CD4-positive, alpha-beta T cell (primary cell): ENCODE data around the gene ARHGAP10. TPM values are rescaled to one million over a fixed set of nuclear protein-coding genes. Genes with fewer than 3 reads are reported as not detected.
A peak's percentile ranks its signal among the peaks of the same experiment; 100 is the strongest.

ENCODE experiments used
- ATAC-seq: fragments of 200-7000 bp; cut with Tn5 transposase; one replicate; pipeline ENCODE4 v1.10.0; 2022; ENCODE audit warnings: mild to moderate bottlenecking; ENCODE audit not compliant: poor library complexity
- CTCF ChIA-PET: fragments of 350-600 bp; sonication (Branson Sonifier 250); formaldehyde crosslinking; loops from one replicate; lab custom pipeline; 2021; ENCODE audit warnings: antibody characterized with exemption, inconsistent platforms; lab: Charles Lee
- POLR2A ChIA-PET: fragments of 350-600 bp; sonication (Branson Sonifier 250); formaldehyde crosslinking; loops from one replicate; lab custom pipeline; 2021; ENCODE audit warnings: antibody characterized with exemption, inconsistent platforms; lab: Charles Lee
- DNase-seq, 14 experiments: peaks; one replicate each; pipeline ENCODE4 v3.0.0-alpha.2; 2013 to 2020; ENCODE audit warnings: mixed read lengths in 2 of 14
- H3K27ac ChIP-seq, 2 donors: one replicate each; pipeline versions ENCODE4 v1.5.1 to v1.7.0; 2013; ENCODE audit warnings: low read length in 2 of 2, low read depth in 1 of 2, mild to moderate bottlenecking in 1 of 2
- H3K27me3 ChIP-seq, 2 experiments: 1 replicate in 1 of 2; 2 replicates in 1 of 2; pipeline versions ENCODE4 v1.6.1 to v1.7.0; 2013; ENCODE audit warnings: low read length in 2 of 2, control low read depth in 1 of 2, mild to moderate bottlenecking in 1 of 2, moderate library complexity in 1 of 2; ENCODE audit not compliant: insufficient read depth in 2 of 2, control insufficient read depth in 1 of 2
- H3K36me3 ChIP-seq: one replicate; pipeline ENCODE4 v1.6.1; 2013; ENCODE audit warnings: low read length, control low read depth; ENCODE audit not compliant: insufficient read depth
- H3K4me1 ChIP-seq: one replicate; pipeline ENCODE4 v1.6.1; 2013; ENCODE audit warnings: low read length, control low read depth; ENCODE audit not compliant: insufficient read depth
- H3K4me3 ChIP-seq: one replicate; pipeline ENCODE4 v1.5.1; 2013; ENCODE audit warnings: mild to moderate bottlenecking, low read length, moderate library complexity
- H3K9me3 ChIP-seq, 2 experiments: 1 replicate in 1 of 2; 2 replicates in 1 of 2; pipeline versions ENCODE4 v1.6.1 to v1.7.0; 2013; ENCODE audit warnings: low read length in 2 of 2, mild to moderate bottlenecking in 2 of 2, control low read depth in 1 of 2, moderate library complexity in 1 of 2; ENCODE audit not compliant: control insufficient read depth in 1 of 2, insufficient read depth in 1 of 2
- H3K27ac Mint-ChIP-seq: one replicate; pipeline ENCODE4 v1.8.0; 2020; ENCODE audit warnings: mixed read lengths
- H3K27me3 Mint-ChIP-seq: one replicate; pipeline ENCODE4 v1.8.0; 2021; ENCODE audit warnings: mixed read lengths
- H3K36me3 Mint-ChIP-seq: one replicate; pipeline ENCODE4 v1.8.0; 2021; ENCODE audit warnings: low read depth, mixed read lengths
- H3K4me1 Mint-ChIP-seq: one replicate; pipeline ENCODE4 v1.8.0; 2021; ENCODE audit warnings: low read depth, mixed read lengths
- H3K4me3 Mint-ChIP-seq: one replicate; pipeline ENCODE4 v1.8.0; 2020; ENCODE audit warnings: mild to moderate bottlenecking, mixed read lengths
- H3K9me3 Mint-ChIP-seq: one replicate; pipeline ENCODE4 v1.8.0; 2020; ENCODE audit warnings: mixed read lengths
- intact Hi-C, 2 experiments: fragments of 100-400 bp; cut with DNase I in 1 of 2; cut with micrococcal nuclease in 1 of 2; formaldehyde crosslinking; loops; one replicate each; pipeline versions ENCODE4 v1.15.1 to v1.9.0; 2023 to 2025; cut with DNase I, micrococcal nuclease
- total RNA-seq, 174 experiments: library from RNA in 2 of 174; stranded (reverse) in 2 of 174; gene quantifications; one replicate each; pipeline ENCODE4 v1.2.3 and lab custom pipeline; 2021 to 2026
- TF ChIP-seq, protein P1 (sequence below): fragments of 200-600 bp; IDR thresholded peaks from one replicate; pipeline ENCODE4 v1.8.0; 2022; ENCODE audit warnings: antibody characterized with exemption, mild to moderate bottlenecking

ARHGAP10 gene
- total RNA-seq, 2 experiments from 2014 or later = 5.6 to 5.7 TPM

DNA sequence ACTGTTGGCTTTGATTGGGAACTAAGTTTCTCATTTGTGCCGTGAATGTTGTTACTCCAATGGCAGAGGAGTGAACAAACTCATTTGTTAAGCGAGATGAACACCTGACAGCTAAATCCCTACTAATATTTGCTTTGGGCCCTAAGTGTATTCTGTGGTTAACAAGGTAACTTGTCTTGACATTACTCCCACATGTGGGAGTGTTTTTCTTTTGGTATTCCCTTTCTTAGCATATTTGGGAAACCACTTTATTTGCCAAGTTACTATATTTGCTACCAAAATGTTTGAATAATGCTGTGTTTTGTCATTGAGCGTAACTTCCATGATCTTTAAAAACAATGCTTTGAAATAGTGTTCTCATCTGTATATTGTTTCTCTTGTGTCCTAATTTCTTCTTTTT lies 82.5 kb downstream of the ARHGAP10 start:
- Histone ChIP-seq H3K27me3 (no peaks in the 10 kb centered on the region), H3K9me3 (no peaks in the 10 kb centered on the region), H3K27ac (no peak overlapping the region), H3K36me3 (no peaks in the 10 kb centered on the region), H3K4me1 (peaks cover 10% of the 10 kb centered on the region), H3K4me3 (no peak overlapping the region)
- ChIA-PET POLR2A (no interaction called here), CTCF (no interaction called here)
- ATAC-seq (no peak), DNase-seq (no peak)
- Mint-ChIP-seq H3K27me3 (no peaks in the 10 kb centered on the region), H3K36me3 (no peaks in the 10 kb centered on the region), H3K27ac (no peak overlapping the region), H3K9me3 (no peaks in the 10 kb centered on the region), H3K4me3 (no peak overlapping the region), H3K4me1 (peaks cover 15% of the 10 kb centered on the region)
- TF ChIP-seq, protein P1, sequence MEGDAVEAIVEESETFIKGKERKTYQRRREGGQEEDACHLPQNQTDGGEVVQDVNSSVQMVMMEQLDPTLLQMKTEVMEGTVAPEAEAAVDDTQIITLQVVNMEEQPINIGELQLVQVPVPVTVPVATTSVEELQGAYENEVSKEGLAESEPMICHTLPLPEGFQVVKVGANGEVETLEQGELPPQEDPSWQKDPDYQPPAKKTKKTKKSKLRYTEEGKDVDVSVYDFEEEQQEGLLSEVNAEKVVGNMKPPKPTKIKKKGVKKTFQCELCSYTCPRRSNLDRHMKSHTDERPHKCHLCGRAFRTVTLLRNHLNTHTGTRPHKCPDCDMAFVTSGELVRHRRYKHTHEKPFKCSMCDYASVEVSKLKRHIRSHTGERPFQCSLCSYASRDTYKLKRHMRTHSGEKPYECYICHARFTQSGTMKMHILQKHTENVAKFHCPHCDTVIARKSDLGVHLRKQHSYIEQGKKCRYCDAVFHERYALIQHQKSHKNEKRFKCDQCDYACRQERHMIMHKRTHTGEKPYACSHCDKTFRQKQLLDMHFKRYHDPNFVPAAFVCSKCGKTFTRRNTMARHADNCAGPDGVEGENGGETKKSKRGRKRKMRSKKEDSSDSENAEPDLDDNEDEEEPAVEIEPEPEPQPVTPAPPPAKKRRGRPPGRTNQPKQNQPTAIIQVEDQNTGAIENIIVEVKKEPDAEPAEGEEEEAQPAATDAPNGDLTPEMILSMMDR = no peak
- intact Hi-C loops = no loop called here

DNA sequence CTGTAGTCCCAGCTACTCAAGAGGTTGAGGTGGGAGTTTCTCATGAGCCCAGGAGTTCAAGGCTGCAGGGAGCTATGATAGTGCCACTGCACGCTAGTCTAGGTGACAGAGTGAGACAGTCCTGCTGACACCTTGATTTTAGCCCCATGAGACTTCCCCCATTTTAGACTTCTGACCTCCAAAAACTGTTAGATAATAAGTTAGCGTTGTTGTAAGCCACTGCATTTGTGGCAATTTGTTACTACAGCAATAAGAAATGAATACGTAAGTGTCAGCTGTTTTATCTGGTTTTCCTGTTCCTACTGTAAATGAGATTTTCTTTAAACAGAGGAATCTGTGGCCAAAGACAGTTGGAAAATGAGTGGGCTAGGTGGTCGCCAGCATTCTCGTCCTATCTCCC lies 83.9 kb downstream of the ARHGAP10 start:
- DNase-seq (peak in 1 of 14 experiments; percentile 40), ATAC-seq (no peak)
- H3K4me3 Mint-ChIP-seq = no peak overlapping the region
- H3K36me3 Mint-ChIP-seq = no peaks in the 10 kb centered on the region
- no peaks in the 10 kb centered on the region for H3K27me3 Mint-ChIP-seq
- TF ChIP-seq, protein P1 = no peak
- Histone ChIP-seq H3K36me3 (no peaks in the 10 kb centered on the region), H3K4me3 (no peak overlapping the region), H3K27me3 (no peaks in the 10 kb centered on the region), H3K27ac (no peak overlapping the region), H3K9me3 (no peaks in the 10 kb centered on the region), H3K4me1 (peaks cover 10% of the 10 kb centered on the region)
- peaks cover 15% of the 10 kb centered on the region for H3K4me1 Mint-ChIP-seq
- POLR2A ChIA-PET = no interaction called here
- H3K27ac Mint-ChIP-seq = no peak overlapping the region
- CTCF ChIA-PET = no interaction called here
- intact Hi-C loops = no loop called here
- no peaks in the 10 kb centered on the region for H3K9me3 Mint-ChIP-seq

DNA sequence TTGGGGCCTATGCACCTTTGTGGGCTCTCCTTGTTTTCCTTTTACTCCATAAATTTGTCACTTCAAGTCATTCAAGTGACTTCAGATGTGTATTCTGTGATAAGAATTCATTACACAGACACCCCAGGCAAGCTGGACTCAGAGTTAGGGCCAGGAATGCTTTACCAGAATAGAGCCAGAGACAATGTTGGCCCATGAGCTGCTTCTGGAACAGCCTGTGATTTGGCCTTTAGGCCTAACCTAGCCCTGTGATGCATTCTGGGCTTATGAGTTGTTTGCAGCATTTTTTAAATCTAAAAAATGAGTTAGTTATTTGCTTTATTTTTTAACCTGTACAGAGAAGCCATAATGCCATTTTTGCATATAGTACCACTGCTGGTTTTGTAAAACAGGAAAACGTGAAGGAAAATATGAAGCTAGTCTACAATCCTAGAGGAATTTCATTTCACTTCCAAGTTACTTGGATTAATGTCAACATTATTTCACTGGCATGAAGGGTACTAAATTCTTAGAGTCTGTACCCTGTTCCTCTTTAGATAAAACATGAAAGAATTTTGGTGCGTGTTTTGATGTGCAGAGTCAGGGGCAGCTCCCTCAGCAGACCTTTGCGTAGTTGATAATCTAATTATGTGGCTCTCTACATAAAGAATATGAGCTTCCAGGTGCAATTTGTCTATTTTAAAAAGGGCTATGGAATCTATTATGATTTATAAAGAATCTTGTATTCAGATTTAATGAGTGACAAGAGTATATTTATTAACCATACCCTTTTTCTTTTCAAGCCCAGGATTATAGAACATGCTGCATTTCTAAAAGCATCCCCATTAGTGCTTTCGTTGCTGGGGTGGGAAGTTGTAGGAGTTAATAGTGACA lies 84.7 kb downstream of the ARHGAP10 start:
- Mint-ChIP-seq H3K27me3 (no peaks in the 10 kb centered on the region), H3K4me1 (peaks cover 15% of the 10 kb centered on the region), H3K27ac (no peak overlapping the region), H3K36me3 (no peaks in the 10 kb centered on the region), H3K4me3 (no peak overlapping the region), H3K9me3 (no peaks in the 10 kb centered on the region)
- Histone ChIP-seq H3K4me3 (no peak overlapping the region), H3K9me3 (no peaks in the 10 kb centered on the region), H3K36me3 (no peaks in the 10 kb centered on the region), H3K4me1 (peaks cover 10% of the 10 kb centered on the region), H3K27ac (no peak overlapping the region), H3K27me3 (no peaks in the 10 kb centered on the region)
- TF ChIP-seq, protein P1 = no peak
- intact Hi-C loops = no loop called here
- ATAC-seq (no peak), DNase-seq (no peak)
- ChIA-PET CTCF (no interaction called here), POLR2A (no interaction called here)
